Embryonic facial prominence (tissue), 1 donor: Measurements from ENCODE around the gene ABCD4.
"Not testable (repeated sequence)": the region's sequence is repeated elsewhere in the genome, so short reads cannot be mapped to it uniquely, and the experiment has no call there.

Source experiments
- DNase-seq: peaks from one replicate; pipeline ENCODE4 v3.0.0-alpha.2; 2016; ENCODE audit errors: extremely low spot score

ABCD4 gene

DNA sequence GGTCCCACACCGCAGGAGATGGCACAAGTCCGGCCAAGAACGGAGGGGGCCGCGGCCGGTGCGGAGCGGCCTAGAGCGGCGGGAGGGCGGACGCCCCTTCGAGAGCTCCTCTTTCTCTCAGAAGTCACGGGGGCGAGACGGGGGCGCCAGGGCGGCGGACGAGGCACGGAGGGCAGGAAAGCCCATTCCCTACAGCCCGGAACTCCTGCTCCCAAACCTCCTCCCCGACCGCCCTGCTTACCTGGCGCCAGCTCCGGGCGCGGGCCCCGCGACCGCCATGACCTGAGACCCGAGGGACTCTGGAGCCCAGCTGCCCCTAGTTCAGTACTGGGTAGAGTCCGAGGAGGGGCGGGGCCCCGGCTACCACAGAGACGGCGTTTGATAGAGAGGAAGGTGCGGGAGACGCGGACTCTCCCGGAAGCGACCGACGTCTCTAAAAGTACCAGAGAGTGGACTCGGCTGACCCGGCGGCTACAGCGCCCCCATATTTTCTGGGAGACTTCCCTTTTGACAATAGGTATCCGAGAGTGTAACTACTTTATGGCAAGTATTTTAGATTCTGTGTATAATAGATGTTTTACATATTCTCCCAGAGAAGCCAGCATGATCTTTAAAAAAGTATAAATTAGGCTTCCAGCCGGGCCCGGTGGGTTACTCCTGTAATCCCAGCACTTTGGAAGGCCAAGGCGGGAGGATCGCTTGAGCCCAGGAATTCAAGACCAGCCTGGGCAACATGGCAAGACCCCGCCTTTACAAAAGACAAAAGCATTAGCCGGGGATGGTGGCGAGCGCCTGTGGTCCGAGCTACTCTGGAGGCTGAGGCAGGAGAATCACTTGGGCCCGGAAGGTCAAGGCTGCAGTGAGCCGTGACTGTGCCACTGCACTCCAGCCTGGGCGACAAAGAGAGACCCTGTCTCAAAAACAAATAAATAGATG is at the start of gene ABCD4:
TSS of gene ABCD4 (minus strand) at position 301 of the 936 bp plus-strand sequence. CDS start at position 279, 22 bp downstream.
- DNase-seq = peak; percentile 85

- DNase-seq = no peak
Measured at GRCh38 chr14:74350928-74351323, 48.2 kb upstream of the ABCD4 start.

DNA sequence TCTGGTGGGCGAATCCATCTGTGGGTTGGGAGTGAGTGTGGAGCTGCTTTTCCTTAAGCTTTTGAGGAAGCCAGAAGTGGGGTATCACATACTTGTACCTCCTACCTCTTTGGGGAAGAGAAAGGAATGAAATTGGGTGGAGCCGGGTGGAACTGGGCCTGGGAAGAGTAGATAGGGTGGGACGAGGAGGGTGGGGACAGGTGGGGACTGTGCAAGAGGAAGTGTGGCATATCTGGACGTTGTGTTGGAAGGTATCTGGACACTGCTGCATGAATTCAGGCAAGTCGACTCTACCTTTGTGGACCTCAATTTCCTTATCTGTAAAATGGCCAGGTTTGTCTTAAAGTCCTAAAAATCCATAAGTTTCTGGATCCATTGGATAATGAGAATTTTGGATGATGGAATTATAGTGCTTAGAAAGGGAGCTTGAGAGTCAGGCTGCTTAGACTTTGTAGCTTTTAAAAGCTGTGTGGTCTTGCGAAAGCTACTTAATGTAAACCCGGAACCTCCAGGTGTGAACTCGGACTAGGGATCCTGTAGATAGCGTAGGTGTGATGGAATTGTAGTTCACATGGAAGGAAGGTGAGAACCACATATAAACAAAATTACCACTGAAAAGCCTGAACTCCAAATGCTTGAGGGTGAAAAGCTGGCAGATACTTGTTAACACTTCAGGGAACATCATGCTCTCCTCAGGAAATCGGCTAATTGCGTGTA is 47.6 kb upstream of the ABCD4 start:
- DNase-seq = no peak

DNA sequence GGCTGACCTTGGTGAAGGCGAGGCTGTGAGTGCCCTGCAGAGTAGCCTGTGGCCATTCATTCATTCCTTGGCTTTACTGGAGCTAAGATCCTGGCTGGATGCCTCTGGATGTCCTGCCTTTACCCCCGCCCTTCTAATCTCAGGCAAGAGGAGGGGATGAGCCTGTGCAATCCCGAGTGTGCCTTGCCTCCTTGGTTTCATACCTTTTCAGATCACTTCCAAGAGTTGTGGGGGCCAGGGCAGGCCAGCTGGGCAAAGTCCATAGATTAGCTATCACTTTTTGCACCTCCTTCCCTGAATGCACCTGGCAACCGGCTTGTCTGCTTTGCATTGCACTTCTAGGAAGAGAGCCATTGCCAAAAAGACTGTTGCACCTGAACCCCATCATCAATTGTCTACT is 47.0 kb upstream of the ABCD4 start:
- DNase-seq = no peak

DNA sequence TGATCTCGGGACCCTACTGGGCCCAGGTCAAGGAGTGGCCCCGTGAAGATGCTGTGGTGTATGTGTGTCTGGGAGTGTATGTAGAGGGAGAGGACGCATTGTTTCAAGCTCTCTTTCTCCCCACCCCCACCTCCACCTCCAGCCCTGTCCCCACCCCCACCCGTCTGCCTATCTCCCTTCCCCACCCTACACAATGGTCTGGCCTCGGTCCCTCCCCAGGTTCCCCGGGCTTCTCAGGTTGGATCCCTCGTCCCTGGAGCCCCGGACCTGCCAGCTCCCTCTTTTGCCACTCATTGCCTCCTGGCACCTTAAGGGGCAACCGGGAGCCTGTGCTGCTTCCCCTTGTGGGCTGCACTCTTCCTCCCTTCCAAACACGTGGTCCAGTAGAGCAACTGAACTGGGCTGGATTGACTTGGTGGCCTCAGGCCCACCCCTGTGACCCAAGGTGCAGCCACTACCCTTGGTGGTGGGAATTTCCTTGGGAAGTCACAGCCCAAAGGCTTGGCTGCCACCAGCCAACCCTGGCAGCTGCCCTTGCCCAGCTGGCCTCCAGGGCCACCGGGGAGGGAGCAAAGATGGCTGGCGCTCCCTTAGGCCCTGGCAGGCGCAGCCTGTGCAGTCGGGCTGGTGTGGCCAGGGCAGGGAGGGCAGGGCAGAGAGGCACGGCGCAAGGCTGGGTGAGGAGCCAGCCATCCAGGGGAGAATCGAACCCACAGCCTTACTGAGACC is 46.2 kb upstream of the ABCD4 start:
- no peak for DNase-seq

GRCh38 chr14:74348241-74348734 is 45.6 kb upstream of the ABCD4 start, which contains the start of gene VRTN:
Gene VRTN, plus strand, starts transcription at chr14:74348471. Its CDS starts 8,313 bp downstream, at chr14:74356784.
- DNase-seq = no peak

DNA sequence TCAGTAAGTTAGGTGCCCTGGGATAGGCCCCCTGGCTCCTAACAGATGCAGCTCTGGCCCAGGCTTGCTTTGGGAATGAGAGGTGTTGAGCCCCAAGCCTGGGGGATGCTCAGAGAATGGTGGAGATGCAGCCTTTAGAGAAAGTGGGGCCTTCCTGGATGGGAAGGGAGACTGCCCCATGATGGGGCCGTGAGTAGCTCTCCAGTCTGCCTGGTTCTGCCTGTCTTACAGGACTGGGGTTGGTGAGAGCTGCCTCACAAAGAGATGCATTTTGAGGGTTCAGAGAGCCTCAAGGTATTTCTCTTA is 45.0 kb upstream of the ABCD4 start:
- no peak for DNase-seq

GRCh38 chr14:74347097-74347794 is 44.5 kb upstream of the ABCD4 start:
- DNase-seq = no peak

- DNase-seq = no peak
Measured at GRCh38 chr14:74346341-74346740, 43.6 kb upstream of the ABCD4 start.

DNA sequence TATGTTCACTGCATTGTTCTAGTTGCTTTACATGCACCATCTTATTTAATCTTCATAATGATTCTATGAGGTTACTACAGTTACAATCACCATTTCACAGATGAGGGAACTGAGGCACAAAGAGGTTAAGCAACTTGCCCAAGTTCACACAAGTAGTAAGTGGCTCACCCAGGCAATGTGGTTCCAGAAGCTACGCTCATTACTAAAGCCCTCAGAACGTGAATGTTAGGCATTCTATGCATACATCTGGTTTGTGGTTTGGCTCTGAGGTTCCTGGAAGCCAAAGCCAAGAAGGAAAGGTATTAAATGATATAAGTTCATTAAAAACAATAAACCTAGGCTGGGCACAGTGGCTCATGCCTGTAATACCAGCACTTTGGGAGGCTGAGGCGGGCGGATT is 31.2 kb upstream of the ABCD4 start:
- no peak for DNase-seq

DNA sequence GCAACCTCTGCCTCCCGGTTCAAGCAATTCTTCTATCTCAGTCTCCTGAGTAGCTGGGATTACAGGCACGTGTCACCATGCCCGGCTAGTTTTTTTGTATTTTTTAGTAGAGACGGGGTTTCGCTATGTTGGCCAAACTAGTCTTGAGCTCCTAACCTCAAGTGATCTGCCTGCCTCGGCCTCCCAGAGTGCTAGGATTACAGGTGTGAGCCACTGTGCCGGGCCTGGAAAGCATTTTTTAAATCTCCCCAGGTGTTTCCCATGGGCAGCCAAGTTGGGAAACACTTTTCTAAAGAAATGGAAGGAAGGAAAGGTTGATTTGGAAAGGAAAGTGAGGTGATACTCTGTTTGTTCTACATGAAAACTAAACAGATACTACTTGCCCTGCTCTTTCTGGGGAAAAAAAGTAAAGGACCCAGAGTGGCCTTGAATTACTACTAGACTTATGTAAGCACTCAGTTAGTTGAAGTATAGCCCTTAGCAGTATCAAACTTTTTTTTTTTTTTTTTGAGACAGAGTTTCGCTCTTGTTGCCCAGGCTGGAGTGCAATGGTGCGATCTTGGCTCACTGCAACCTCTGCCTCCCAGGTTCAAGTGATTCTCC is 27.3 kb upstream of the ABCD4 start:
- not testable (repeated sequence) for DNase-seq

DNA sequence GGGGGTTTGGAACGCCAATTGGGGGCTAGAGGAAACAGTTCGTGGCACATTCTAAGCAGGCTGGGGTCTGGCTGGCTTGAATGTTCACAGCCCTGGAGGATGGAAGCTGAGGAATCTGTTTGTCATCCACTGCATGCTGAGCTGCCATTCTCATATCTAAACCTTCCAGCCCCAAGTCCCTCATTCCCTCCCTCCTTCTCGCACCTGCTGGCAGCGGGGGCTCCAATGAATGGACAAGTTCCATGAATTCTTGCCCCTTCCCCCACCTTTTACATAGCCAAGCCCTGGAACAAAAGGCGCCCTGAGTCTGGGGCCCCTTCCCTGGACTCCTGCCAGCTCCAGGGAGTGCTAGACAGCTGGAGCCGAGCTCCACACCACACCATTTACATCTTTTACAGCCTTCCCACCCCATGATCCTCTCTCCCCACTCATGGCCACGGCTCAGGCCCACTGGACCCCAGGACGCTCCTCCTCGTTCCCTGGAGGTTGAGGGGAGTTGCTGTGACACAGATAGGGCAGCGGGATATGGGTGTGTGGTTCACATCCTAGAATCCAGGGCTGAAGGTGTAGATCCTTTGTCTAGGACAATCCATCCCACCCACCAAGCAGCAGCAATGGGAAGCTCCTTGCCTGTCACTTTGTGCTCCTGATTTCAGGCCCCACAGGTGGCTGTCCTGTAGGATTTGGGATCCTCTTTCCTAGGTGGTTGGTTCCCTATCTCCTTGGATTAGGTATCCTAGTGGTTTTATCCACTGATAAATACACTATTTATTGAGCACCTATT is 23.8 kb upstream of the ABCD4 start:
- DNase-seq = peak; percentile 46

DNA sequence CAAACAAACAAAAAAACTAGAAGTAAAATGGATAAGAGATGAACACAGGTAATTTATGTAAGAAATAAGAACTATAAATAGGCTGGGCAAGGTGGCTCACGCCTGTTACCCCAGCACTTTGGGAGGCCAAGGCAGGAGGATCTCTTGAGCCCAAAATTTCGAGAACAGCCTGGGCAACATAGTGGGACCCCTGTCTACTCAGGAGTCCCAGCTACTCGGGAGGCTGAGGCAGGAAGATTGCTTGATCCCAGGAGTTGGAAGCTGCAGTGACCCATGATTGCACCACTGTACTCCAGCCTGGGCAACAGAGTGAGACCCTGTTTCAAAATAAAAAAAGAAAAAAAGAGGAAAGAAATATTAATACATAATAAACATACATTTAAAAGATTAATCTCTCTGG is 22.7 kb upstream of the ABCD4 start:
- DNase-seq = no peak

DNA sequence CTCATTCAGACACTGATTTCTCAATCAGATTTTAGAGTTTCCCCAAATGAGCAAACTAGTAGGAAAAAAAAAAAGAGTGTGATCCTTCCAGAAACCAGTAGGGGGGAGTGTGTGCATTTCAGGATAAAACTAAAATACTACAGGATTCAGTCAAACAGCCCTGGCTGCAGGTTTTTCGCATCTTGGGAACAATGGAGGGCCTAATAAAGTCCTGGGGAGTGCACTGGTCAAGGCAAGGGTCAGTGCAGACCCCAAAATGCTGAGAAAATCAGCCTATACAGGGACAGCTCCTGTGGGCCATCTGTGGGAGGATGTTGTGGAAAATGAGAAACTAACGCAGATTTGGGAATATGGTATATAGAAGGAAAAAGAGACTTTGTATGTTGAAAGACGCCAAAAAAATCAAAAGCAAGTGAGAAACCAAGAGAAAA is 22.2 kb upstream of the ABCD4 start:
- no peak for DNase-seq

- DNase-seq = no peak
Measured at GRCh38 chr14:74314576-74314975, 11.8 kb upstream of the ABCD4 start.

GRCh38 chr14:74313601-74314000 is 10.9 kb upstream of the ABCD4 start:
- no peak for DNase-seq

DNA sequence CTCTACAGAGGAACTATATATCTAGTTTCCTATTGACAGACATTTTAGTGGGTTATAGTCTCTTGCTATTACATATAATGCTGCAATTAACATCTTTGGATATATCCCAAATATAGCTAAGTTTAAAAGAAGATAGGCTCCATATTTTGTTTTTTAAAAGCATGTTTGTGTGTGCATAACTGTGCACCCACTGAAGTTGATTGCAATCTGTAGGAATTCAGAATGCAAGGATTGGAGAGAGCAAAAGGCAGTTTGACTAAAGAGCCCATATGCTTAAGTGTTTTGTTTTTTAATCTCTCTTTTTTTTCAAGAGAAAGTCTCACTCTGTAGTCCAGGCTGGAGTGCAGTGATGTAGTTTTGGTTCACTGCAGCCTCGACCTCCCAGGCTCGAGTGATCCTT is 9.4 kb upstream of the ABCD4 start:
- DNase-seq = no peak

DNA sequence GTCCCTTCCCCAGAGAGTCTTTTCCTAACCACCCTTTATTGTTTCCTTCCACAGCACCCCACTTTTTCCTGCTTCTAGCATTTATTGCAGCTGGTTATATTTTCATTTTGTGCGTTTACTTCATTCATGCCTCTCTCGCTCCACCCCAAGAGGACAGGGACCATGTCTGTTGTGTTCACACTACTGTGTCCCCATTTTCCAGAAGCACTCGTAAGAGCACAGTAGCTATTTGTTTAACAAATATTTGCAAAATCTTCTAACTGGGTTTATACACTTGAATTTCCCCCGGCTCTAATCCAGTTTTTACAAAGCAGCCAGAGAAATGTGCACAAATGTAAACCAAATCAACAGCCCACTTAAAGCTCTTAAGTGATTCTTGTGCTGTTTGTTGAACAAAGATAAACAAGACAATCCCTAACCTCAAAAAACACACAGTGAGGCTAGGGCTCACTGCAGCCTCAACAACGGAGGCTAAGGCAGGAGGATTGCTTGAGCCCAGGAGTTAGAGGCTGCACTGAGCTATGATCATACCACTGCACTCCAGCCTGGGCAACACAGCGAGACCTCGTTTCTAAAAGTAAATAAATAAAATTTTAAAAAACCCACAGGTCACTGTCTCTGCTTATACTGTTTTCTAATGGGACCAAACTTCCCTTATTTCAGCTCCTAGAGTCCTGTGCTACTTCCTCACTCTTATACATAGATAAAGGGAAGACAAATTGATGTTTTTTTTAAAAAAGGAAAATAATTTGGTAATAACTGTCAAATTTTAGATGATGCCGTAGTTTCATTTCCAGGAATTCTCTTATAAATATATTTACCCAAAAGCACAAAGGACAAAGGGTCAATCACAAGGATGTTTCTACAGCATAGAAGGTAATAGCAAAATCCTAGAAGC is 6.6 kb upstream of the ABCD4 start:
- no peak for DNase-seq

DNA sequence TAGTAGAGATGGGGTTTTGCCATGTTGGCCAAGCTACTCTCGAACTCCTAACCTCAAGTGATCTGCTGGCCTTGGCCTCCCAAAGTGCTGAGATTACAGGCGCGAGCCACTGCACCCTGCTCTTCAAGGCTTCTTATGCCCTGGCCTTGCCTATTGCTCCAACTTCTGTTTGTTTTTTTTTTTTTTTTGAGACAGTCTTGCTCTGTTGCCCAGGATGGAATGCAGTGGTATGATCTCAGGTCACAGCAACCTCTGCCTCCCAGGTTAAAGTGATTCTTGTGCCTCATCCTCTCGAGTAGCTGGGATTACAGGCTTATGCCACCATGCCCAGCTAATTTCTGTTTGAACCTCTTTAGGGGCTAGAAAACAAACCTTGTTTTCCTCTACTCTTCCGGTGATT is 6.0 kb upstream of the ABCD4 start:
- no peak for DNase-seq
